Measurements from ENCODE around the gene ABCC4.
"Not testable (repeated sequence)": the region's sequence is repeated elsewhere in the genome, so short reads cannot be mapped to it uniquely, and the experiment has no call there.

Gene ABCC4

GRCh38 chr13:95193509-95194230, 107.6 kb downstream of the ABCC4 start:
- DNase-seq: no peak

GRCh38 chr13:95192998-95193397, 108.3 kb downstream of the ABCC4 start:
- DNase-seq: no peak

- DNase-seq: not testable (repeated sequence)
Observed at GRCh38 chr13:95192564-95192945, 108.7 kb downstream of the ABCC4 start.

- DNase-seq: peak; percentile 69
Observed at GRCh38 chr13:95191821-95192563, 109.3 kb downstream of the ABCC4 start.

GRCh38 chr13:95188128-95188527, 113.1 kb downstream of the ABCC4 start:
- no peak for DNase-seq

GRCh38 chr13:95185851-95186250, 115.4 kb downstream of the ABCC4 start:
- DNase-seq: peak; percentile 69

GRCh38 chr13:95185311-95185710, 115.9 kb downstream of the ABCC4 start:
- DNase-seq: peak; percentile 23

GRCh38 chr13:95184317-95184716, 116.9 kb downstream of the ABCC4 start:
- no peak for DNase-seq

GRCh38 chr13:95182570-95183265, 118.5 kb downstream of the ABCC4 start:
- no peak for DNase-seq

- no peak for DNase-seq
Observed at GRCh38 chr13:95181586-95181985, 119.7 kb downstream of the ABCC4 start.

- no peak for DNase-seq
Observed at GRCh38 chr13:95180513-95181245, 120.6 kb downstream of the ABCC4 start.

- DNase-seq: peak; percentile 68
Observed at GRCh38 chr13:95176611-95177259, 124.5 kb downstream of the ABCC4 start.

GRCh38 chr13:95174517-95174916, 126.7 kb downstream of the ABCC4 start:
- DNase-seq: no peak

- DNase-seq: no peak
Observed at GRCh38 chr13:95168191-95168590, 133.1 kb downstream of the ABCC4 start.

GRCh38 chr13:95167003-95167402, 134.2 kb downstream of the ABCC4 start:
- not testable (repeated sequence) for DNase-seq

- no peak for DNase-seq
Observed at GRCh38 chr13:95164830-95165229, 136.4 kb downstream of the ABCC4 start.

- no peak for DNase-seq
Observed at GRCh38 chr13:95160112-95160906, 140.9 kb downstream of the ABCC4 start.

- no peak for DNase-seq
Observed at GRCh38 chr13:95159458-95159857, 141.8 kb downstream of the ABCC4 start.

GRCh38 chr13:95156208-95156607, 145.0 kb downstream of the ABCC4 start:
- DNase-seq: no peak

- DNase-seq: no peak
Observed at GRCh38 chr13:95155504-95155903, 145.7 kb downstream of the ABCC4 start.

GRCh38 chr13:95155093-95155492, 146.2 kb downstream of the ABCC4 start:
- no peak for DNase-seq

All from CD4-positive, alpha-beta T cell treated with Interleukin-6 for 4 hours (primary cell).